ENCODE results near the gene NPIPB9.
"Not testable (repeated sequence)": the region's sequence is repeated elsewhere in the genome, so short reads cannot be mapped to it uniquely, and the experiment has no call there.

Gene NPIPB9

DNA sequence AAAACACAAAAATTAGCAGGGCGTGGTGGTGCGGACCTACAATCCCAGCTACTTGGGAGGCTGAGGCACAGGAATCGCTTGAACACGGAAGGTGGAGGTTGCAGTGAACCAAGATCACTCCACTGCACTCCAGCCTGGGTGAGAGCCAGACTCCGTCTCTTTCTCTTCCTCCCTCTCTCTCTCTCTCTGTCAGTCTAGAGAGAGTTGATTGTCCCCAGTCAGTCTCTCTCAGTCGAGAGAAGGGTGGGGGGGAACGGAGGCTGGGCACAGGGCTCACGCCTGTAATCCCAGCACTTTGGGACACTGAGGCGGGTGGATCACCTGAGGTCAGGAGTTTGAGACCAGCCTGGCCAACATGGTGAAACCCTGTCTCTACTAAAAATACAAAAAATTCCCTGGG lies 10.3 kb upstream of the NPIPB9 start:
- not testable (repeated sequence) for H3K14ac ChIP-seq (ENCODE audit: low read length in 2 of 2); H3K9ac ChIP-seq (ENCODE audit: low read length); H3K4me3 ChIP-seq (ENCODE audit: insufficient read depth in 1 of 2, low read depth in 1 of 2, low read length in 2 of 2); H3K4me2 ChIP-seq (ENCODE audit: low read length, poor library complexity, severe bottlenecking); H3K27ac ChIP-seq (ENCODE audit: low read length, poor library complexity, severe bottlenecking); H4K8ac ChIP-seq (ENCODE audit: low read length); H3K9me3 ChIP-seq (ENCODE audit: control insufficient read depth, low read length); H3K36me3 ChIP-seq (ENCODE audit: control insufficient read depth in 1 of 2, insufficient read depth in 2 of 2, low read depth in 1 of 2, low read length in 2 of 2); H3K18ac ChIP-seq (ENCODE audit: low read depth in 1 of 2, low read length in 2 of 2); H3K79me1 ChIP-seq (replicated peaks; ENCODE audit: low read length, poor library complexity, severe bottlenecking); H2BK120ac ChIP-seq (ENCODE audit: low read depth, low read length); H2BK12ac ChIP-seq (ENCODE audit: low read length in 2 of 2); H4K91ac ChIP-seq (ENCODE audit: low read length); DNase-seq; H3K23ac ChIP-seq (ENCODE audit: low read length in 2 of 2); H3K4me1 ChIP-seq (ENCODE audit: control insufficient read depth, insufficient read depth, low read depth, low read length); H3K4ac ChIP-seq (ENCODE audit: low read depth in 1 of 2, low read length in 2 of 2); H2AFZ ChIP-seq (ENCODE audit: low read depth, low read length); H3K27me3 ChIP-seq (ENCODE audit: control insufficient read depth in 1 of 2, insufficient read depth in 1 of 2, low read length in 2 of 2); H2AK5ac ChIP-seq (ENCODE audit: low read length, severe bottlenecking); H2BK15ac ChIP-seq (ENCODE audit: low read depth, poor library complexity, severe bottlenecking); H2BK5ac ChIP-seq (ENCODE audit: low read depth, low read length, poor library complexity, severe bottlenecking)
- WGBS: no CpG with 5 or more reads among the region's 9 CpGs

DNA sequence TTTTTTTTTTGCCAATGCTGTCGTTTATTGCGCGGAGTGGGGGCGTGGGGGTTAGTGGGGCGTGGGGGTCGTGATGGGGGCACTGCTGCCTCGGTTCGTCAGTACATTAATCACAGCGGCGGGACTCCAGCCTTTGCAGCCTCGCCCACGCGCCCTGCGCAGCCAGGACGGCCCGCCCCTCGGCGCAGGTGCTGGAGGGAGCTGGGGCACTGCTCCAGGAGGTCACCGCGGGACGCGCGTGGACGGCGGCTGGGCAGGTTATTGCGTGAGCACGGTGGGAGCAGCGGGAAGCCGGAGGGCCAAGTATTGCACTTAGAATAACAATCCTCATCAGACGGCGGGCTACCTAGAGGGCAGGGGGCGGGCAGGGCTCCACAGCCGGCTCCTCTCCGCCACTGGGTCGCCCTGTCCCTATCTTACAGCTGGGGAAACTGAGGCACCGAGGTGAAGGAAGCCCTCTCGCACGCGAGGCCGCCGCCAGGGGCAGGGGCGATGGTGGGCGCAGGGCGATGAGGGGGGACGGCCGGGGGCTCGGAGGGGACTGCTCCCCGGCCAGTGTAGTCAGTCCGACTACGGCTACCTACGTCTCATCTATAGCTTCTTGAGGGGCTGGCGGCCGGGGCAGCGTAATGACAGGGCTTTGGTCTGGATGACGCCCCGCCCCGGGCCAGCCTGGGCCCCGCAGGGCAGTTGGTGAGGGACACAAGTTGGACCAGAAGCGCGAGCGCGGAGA lies 4.8 kb upstream of the NPIPB9 start:
- not testable (repeated sequence) for H3K79me1 ChIP-seq (replicated peaks; ENCODE audit: low read length, poor library complexity, severe bottlenecking); H3K4ac ChIP-seq (ENCODE audit: low read depth in 1 of 2, low read length in 2 of 2); H4K91ac ChIP-seq (ENCODE audit: low read length); H3K4me3 ChIP-seq (ENCODE audit: insufficient read depth in 1 of 2, low read depth in 1 of 2, low read length in 2 of 2); H4K8ac ChIP-seq (ENCODE audit: low read length); H3K36me3 ChIP-seq (ENCODE audit: control insufficient read depth in 1 of 2, insufficient read depth in 2 of 2, low read depth in 1 of 2, low read length in 2 of 2); H3K4me2 ChIP-seq (ENCODE audit: low read length, poor library complexity, severe bottlenecking); H2BK15ac ChIP-seq (ENCODE audit: low read depth, poor library complexity, severe bottlenecking); H2BK12ac ChIP-seq (ENCODE audit: low read length in 2 of 2); H3K4me1 ChIP-seq (ENCODE audit: control insufficient read depth, insufficient read depth, low read depth, low read length); DNase-seq; H3K23ac ChIP-seq (ENCODE audit: low read length in 2 of 2); H3K18ac ChIP-seq (ENCODE audit: low read depth in 1 of 2, low read length in 2 of 2); H2AK5ac ChIP-seq (ENCODE audit: low read length, severe bottlenecking); H3K27ac ChIP-seq (ENCODE audit: low read length, poor library complexity, severe bottlenecking); H3K9me3 ChIP-seq (ENCODE audit: control insufficient read depth, low read length); H3K27me3 ChIP-seq (ENCODE audit: control insufficient read depth in 1 of 2, insufficient read depth in 1 of 2, low read length in 2 of 2); H3K14ac ChIP-seq (ENCODE audit: low read length in 2 of 2); H2BK5ac ChIP-seq (ENCODE audit: low read depth, low read length, poor library complexity, severe bottlenecking); H2AFZ ChIP-seq (ENCODE audit: low read depth, low read length); H2BK120ac ChIP-seq (ENCODE audit: low read depth, low read length); H3K9ac ChIP-seq (ENCODE audit: low read length)
- no CpG with 5 or more reads among the region's 62 CpGs for WGBS

- not testable (repeated sequence) for H3K18ac ChIP-seq (ENCODE audit: low read depth in 1 of 2, low read length in 2 of 2); DNase-seq; H2AFZ ChIP-seq (ENCODE audit: low read depth, low read length); H3K4me3 ChIP-seq (ENCODE audit: insufficient read depth in 1 of 2, low read depth in 1 of 2, low read length in 2 of 2); H3K14ac ChIP-seq (ENCODE audit: low read length in 2 of 2); H2BK120ac ChIP-seq (ENCODE audit: low read depth, low read length); H3K23ac ChIP-seq (ENCODE audit: low read length in 2 of 2); H4K8ac ChIP-seq (ENCODE audit: low read length); H2BK5ac ChIP-seq (ENCODE audit: low read depth, low read length, poor library complexity, severe bottlenecking); H3K36me3 ChIP-seq (ENCODE audit: control insufficient read depth in 1 of 2, insufficient read depth in 2 of 2, low read depth in 1 of 2, low read length in 2 of 2); H3K27me3 ChIP-seq (ENCODE audit: control insufficient read depth in 1 of 2, insufficient read depth in 1 of 2, low read length in 2 of 2); H2BK12ac ChIP-seq (ENCODE audit: low read length in 2 of 2); H2BK15ac ChIP-seq (ENCODE audit: low read depth, poor library complexity, severe bottlenecking); H4K91ac ChIP-seq (ENCODE audit: low read length); H3K4me1 ChIP-seq (ENCODE audit: control insufficient read depth, insufficient read depth, low read depth, low read length); H3K9ac ChIP-seq (ENCODE audit: low read length); H2AK5ac ChIP-seq (ENCODE audit: low read length, severe bottlenecking); H3K9me3 ChIP-seq (ENCODE audit: control insufficient read depth, low read length); H3K4ac ChIP-seq (ENCODE audit: low read depth in 1 of 2, low read length in 2 of 2); H3K27ac ChIP-seq (ENCODE audit: low read length, poor library complexity, severe bottlenecking); H3K79me1 ChIP-seq (replicated peaks; ENCODE audit: low read length, poor library complexity, severe bottlenecking)
- WGBS: 74% methylated on average over 4 of the region's 33 CpGs
- peak overlapping the region; percentile 34 for H3K4me2 ChIP-seq (ENCODE audit: low read length, poor library complexity, severe bottlenecking)
Measured at GRCh38 chr16:28749997-28750465, 1.6 kb upstream of the NPIPB9 start.

- H2BK5ac ChIP-seq (ENCODE audit: low read depth, low read length, poor library complexity, severe bottlenecking); H3K4me1 ChIP-seq (ENCODE audit: control insufficient read depth, insufficient read depth, low read depth, low read length); H3K36me3 ChIP-seq (ENCODE audit: control insufficient read depth in 1 of 2, insufficient read depth in 2 of 2, low read depth in 1 of 2, low read length in 2 of 2); H2BK12ac ChIP-seq (ENCODE audit: low read length in 2 of 2); H2BK15ac ChIP-seq (ENCODE audit: low read depth, poor library complexity, severe bottlenecking); H2AK5ac ChIP-seq (ENCODE audit: low read length, severe bottlenecking); H2BK120ac ChIP-seq (ENCODE audit: low read depth, low read length); H3K18ac ChIP-seq (ENCODE audit: low read depth in 1 of 2, low read length in 2 of 2); H3K23ac ChIP-seq (ENCODE audit: low read length in 2 of 2); DNase-seq; H4K8ac ChIP-seq (ENCODE audit: low read length); H3K9ac ChIP-seq (ENCODE audit: low read length); H3K4me2 ChIP-seq (ENCODE audit: low read length, poor library complexity, severe bottlenecking); H3K27me3 ChIP-seq (ENCODE audit: control insufficient read depth in 1 of 2, insufficient read depth in 1 of 2, low read length in 2 of 2); H2AFZ ChIP-seq (ENCODE audit: low read depth, low read length); H3K27ac ChIP-seq (ENCODE audit: low read length, poor library complexity, severe bottlenecking); H3K9me3 ChIP-seq (ENCODE audit: control insufficient read depth, low read length); H3K4ac ChIP-seq (ENCODE audit: low read depth in 1 of 2, low read length in 2 of 2); H4K91ac ChIP-seq (ENCODE audit: low read length); H3K79me1 ChIP-seq (replicated peaks; ENCODE audit: low read length, poor library complexity, severe bottlenecking); H3K14ac ChIP-seq (ENCODE audit: low read length in 2 of 2); H3K4me3 ChIP-seq (ENCODE audit: insufficient read depth in 1 of 2, low read depth in 1 of 2, low read length in 2 of 2): not testable (repeated sequence)
- no CpG with 5 or more reads among the region's 48 CpGs for WGBS
Measured at GRCh38 chr16:28750469-28751067, 1.0 kb upstream of the NPIPB9 start.
